NK-92 (cell line): ENCODE measurements around the gene THSD7A.

Experiments
- DNase-seq: peaks from one replicate; lab custom pipeline; 2025; ENCODE audit not compliant: unreplicated experiment; lab: John Stamatoyannopoulos, UW

THSD7A gene

DNA sequence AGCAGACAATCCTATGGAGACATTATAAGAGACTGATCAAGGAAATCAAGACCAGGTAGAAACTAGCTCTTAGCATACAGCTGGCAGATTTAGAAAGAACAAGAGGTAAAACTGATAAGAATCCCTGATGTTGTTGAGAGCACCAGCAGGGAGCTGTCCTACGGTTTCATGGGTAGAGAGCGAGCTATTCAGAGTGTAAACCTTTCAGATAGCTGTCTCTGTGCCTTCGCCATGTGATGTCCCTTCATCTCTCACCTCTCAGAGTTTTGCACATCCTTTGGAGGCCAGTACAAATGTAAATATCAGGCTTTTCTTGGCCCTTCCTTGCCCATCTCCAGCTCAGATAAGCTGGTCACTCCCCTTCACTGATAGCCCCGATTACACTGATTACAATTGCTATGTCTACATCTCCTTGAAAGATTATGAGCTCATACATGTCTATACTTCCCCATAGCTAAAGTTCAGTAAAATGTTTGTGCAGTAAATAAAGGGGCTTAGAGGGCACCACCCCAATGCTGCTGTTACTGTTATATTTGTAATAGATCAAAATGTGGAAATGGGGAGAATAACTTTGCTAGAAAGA, 21.9 kb downstream of the THSD7A start:
- no peak for DNase-seq

DNA sequence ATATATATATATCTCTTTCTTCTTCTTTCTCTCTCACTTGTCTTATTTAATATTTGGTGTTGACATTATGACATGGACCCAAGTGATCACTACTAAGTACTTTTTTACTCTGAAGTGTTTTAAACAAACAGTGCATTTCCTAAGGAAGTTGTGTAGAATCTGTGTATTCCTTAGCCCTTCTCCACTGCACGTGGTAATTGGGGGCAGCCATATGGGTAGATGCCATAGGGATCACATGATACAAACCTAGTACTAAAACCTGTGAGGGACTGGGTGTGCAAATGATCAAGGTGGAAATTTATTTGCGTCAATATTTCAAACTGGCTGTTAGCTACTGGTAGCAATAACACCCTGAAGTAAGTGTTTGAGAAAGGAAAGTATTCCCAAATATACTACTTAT, 25.0 kb downstream of the THSD7A start:
- DNase-seq: no peak

- no peak for DNase-seq
Observed at GRCh38 chr7:11804621-11805020, 27.4 kb downstream of the THSD7A start.

GRCh38 chr7:11795231-11795630, 36.8 kb downstream of the THSD7A start:
- DNase-seq: no peak

GRCh38 chr7:11792166-11792565, 39.8 kb downstream of the THSD7A start:
- DNase-seq: no peak

- no peak for DNase-seq
Observed at GRCh38 chr7:11788568-11788967, 43.4 kb downstream of the THSD7A start.

GRCh38 chr7:11787534-11787933, 44.5 kb downstream of the THSD7A start:
- DNase-seq: no peak

DNA sequence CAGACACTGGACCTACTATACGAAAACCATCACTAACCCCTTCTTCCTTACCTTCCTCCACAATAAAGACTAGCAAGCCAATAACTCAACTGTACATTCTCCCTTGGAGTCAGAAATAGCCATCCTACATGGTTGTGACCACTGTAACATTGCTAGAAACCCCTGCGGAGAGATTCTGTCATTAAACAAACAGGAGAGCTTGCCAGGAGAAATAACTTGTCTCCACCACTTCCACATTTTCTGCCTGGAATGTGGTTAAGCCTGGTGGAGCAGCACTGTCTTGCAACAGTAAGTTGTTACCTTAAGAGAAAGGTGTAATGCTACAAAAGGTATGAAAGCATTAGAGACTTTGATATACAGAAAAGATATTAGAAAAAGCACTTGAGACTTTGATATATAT, 45.8 kb downstream of the THSD7A start:
- no peak for DNase-seq

GRCh38 chr7:11784769-11785536, 47.0 kb downstream of the THSD7A start:
- DNase-seq: no peak

GRCh38 chr7:11779864-11780674, 51.9 kb downstream of the THSD7A start:
- DNase-seq: no peak

DNA sequence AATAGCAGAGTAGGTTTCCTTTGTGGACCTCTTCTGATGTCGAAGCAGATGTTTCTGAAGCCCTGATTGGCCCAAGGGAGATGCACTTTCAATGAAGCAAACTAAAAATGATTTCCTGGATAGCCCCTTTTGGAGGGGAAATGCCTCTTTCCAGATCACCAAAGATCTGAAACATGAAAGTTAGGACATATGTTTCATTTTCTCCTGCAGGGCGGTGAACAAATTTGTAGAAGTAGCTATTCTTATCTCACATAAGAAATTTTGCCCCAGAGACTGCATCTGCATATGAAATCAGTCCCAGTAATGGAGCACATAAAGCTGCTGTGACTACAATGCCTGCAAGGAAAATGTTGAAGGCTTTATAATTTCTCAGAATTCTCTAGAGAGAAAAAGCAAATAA, 56.0 kb downstream of the THSD7A start:
- no peak for DNase-seq

DNA sequence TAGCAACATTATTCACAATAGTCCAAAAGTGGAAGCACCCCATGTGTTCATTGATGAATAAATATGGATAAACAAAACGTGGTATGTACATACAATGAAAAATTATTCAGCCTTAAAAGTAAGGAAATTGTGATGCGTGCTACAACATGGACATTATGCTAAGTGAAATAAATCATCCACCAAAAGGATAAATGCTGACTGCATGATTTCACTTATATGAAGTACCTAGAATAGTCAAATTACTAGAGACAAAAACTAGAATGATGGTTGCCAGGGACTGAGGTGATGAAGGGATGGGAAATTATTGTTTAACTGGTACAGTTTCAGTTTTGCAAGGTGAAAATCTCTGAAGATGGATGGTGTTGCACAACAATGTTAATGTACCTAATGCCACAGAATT, 56.6 kb downstream of the THSD7A start:
- DNase-seq: no peak

DNA sequence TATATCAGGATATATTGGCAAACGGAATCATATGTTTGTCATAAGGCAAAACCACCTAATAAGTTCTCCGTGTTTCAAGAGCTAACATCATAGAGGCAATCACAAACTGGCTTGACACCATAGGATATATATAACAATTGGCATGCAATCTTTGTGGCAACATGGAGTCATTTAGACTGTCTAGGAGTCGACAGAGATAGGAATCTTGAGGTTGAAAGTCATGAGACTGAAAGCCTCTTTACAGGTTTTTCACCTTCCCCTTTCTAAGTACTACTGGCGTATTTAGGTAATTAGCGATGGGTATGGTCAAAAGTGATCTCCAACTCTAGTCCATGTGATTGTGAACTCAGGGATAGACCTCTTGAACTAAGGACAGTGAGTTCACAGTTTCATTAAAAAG, 63.7 kb downstream of the THSD7A start:
- DNase-seq: no peak

DNA sequence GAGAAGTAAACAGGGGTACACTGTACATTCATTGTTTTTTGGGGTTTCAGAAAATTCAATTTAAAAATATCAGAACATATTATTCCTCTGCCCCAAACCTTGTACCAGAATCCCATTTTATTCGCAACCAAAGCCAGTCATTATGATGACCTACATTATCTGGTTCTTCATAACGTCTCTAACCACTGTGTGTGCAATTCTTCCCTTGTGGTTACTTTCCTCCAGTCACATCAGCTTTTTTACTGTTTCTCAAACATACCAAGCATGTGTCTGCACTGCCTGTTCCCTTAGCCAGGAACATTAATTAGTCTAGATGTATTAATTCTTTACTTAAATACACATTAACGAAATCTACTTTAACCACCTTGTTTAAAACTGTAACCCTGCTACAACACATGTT, 64.8 kb downstream of the THSD7A start:
- no peak for DNase-seq

DNA sequence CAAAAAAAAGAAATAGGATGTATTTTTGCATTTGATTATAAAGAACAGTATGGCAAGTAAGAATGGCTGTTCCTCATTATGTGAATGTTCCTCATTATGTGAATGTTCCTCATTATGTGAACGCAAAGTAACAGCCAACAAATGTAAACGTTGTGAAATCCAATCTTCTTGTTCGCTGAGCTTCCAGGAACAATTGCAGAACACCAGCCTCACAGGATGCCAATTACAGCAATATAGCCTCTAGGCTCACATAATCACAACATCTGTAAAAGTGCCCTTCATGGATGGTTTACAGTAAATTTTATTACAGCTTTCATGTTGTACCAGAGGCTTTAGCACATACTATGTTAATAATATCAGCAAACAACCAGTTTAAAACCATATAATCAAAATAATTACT, 71.6 kb downstream of the THSD7A start:
- no peak for DNase-seq

DNA sequence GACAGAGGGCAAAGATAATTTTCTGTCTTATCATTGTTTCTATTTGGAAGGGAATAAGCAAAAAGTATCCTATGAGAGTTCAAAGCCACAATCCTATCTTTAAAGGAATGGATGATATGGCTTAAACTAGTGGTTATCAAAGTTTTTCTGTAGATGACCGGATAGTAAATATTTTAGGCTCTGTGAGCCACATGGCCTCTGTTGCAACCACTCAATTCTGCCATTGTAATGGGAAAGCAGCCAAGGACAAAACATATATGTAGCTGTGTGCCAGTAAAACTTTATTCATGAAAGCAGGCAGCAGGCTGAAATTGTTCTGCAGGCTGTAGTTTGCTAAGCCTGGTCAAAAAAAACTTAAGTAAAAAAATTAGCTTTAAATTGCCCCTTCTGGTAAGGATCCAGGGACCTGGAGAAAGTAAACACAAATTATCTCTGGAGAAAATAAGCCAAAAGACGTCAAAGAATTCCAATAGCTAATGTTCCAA, 73.3 kb downstream of the THSD7A start:
- no peak for DNase-seq

- no peak for DNase-seq
Observed at GRCh38 chr7:11757153-11757552, 74.8 kb downstream of the THSD7A start.

DNA sequence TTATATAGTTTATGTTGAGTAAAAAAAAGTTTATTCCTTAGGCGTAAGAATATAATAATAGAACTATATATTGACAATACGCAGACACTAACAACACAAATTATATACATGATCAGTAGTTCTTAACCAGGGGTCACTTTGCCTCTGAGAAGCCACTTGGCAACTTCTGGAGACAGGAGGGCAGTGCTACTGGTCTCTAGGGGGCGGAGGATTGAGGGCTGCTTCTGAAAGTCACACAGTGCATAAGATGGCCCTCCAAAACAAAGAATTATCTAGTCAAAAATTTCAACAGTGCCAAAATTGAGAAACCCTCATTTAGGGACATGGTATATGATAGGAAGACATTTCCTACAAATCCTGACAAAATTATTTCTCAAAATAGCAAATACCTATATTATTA, 77.1 kb downstream of the THSD7A start:
- DNase-seq: no peak

- no peak for DNase-seq
Observed at GRCh38 chr7:11754123-11754522, 77.9 kb downstream of the THSD7A start.

DNA sequence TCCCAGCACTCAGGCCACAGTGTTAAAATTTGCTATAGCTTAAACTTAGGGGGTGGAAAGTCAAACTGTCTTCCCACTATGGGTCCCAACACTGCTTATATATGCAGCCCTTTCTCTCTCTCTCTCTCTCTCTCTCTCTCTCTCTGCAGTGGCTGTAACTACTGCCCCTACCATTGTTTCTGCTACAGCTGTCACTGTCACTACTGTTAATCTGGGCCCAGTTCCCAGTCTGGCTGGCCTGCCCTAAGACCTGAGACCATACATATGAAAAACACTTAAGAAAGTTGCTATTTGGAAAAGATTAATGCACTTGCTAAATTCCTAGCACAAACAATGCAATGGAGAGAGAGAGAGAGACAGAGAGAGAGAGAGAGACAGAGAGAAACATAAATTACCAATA, 78.6 kb downstream of the THSD7A start:
- DNase-seq: no peak

DNA sequence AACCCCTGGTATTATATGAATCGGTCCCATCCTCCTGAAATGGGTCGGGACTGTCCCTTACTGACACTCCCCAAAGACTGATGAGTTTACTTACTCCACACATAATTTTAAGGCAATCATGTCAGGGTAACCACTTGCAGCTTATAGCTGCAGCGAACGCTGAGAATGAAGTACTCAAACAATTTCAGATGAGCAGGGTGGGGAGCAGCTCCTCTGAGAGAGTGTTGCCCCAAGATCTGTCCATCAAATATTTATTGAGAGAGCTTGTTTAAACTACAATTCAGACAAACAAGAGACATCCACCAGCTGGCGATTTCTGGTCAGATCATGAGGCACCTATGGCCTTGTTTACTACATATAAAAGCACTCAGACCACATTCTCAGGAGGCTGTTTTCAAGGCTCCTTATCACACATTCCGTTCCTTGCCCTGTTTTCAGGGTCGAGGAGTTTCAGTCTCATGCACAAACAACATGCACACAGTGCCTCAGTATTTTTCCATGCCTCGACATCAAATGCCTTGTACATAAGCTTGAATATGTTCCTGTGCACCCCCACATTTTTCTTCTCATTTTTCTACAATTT, 80.1 kb downstream of the THSD7A start:
- no peak for DNase-seq

- DNase-seq: no peak
Observed at GRCh38 chr7:11751315-11751714, 80.7 kb downstream of the THSD7A start.
